ENCODE results near the gene FA2H.

FA2H gene

GRCh38 chr16:74721716-74722115 lies 52.9 kb downstream of the FA2H start:
- DNase-seq: no peak

GRCh38 chr16:74720579-74720978 lies 54.0 kb downstream of the FA2H start:
- no peak for DNase-seq

- no peak for DNase-seq
Observed at GRCh38 chr16:74718741-74719610, 55.6 kb downstream of the FA2H start.

GRCh38 chr16:74718140-74718539 lies 56.5 kb downstream of the FA2H start:
- no peak for DNase-seq

GRCh38 chr16:74717367-74717766 lies 57.3 kb downstream of the FA2H start:
- DNase-seq: no peak

- no peak for DNase-seq
Observed at GRCh38 chr16:74716355-74716754, 58.3 kb downstream of the FA2H start.

GRCh38 chr16:74713876-74714275 lies 60.7 kb downstream of the FA2H start:
- no peak for DNase-seq

GRCh38 chr16:74713325-74713724 lies 61.3 kb downstream of the FA2H start:
- DNase-seq: no peak

- DNase-seq: no peak
Observed at GRCh38 chr16:74711938-74712337, 62.7 kb downstream of the FA2H start.

GRCh38 chr16:74710401-74710800 lies 64.2 kb downstream of the FA2H start:
- no peak for DNase-seq

GRCh38 chr16:74709441-74709877 lies 65.2 kb downstream of the FA2H start:
- peak; percentile 50 for DNase-seq

- no peak for DNase-seq
Observed at GRCh38 chr16:74700438-74701225, 74.0 kb downstream of the FA2H start, which contains the start of gene MLKL. TSS of gene MLKL (minus strand) at chr16:74700862. CDS start at chr16:74695757, 5,105 bp downstream.

- DNase-seq: no peak
Observed at GRCh38 chr16:74700116-74700437, 74.5 kb downstream of the FA2H start.

GRCh38 chr16:74699666-74700065 lies 75.0 kb downstream of the FA2H start:
- DNase-seq: no peak

- DNase-seq: no peak
Observed at GRCh38 chr16:74698222-74698621, 76.4 kb downstream of the FA2H start.

GRCh38 chr16:74695450-74696422 lies 78.9 kb downstream of the FA2H start:
- no peak for DNase-seq

GRCh38 chr16:74691093-74691855 lies 83.3 kb downstream of the FA2H start:
- no peak for DNase-seq

- no peak for DNase-seq
Observed at GRCh38 chr16:74682556-74682955, 92.1 kb downstream of the FA2H start.

- no peak for DNase-seq
Observed at GRCh38 chr16:74680681-74681080, 93.9 kb downstream of the FA2H start.

GRCh38 chr16:74679983-74680382 lies 94.6 kb downstream of the FA2H start:
- no peak for DNase-seq

GRCh38 chr16:74677868-74678267 lies 96.8 kb downstream of the FA2H start:
- DNase-seq: no peak

- no peak for DNase-seq
Observed at GRCh38 chr16:74673876-74674275, 100.7 kb downstream of the FA2H start.

All from DMS79 treated with DMSO at 0.1 percent for 48 hours (cell line).